Stimulated activated naive CD4-positive, alpha-beta T cell (primary cell): ENCODE measurements around the gene TMEM59.

ENCODE experiments used
- DNase-seq, 6 experiments: peaks; one replicate each; lab custom pipeline; 2025; lab: John Stamatoyannopoulos, UW

The TMEM59 gene

GRCh38 chr1:53984726-53985125, 68.3 kb downstream of the TMEM59 start:
- no peak for DNase-seq

GRCh38 chr1:53982763-53983104, 70.3 kb downstream of the TMEM59 start:
- no peak for DNase-seq

DNA sequence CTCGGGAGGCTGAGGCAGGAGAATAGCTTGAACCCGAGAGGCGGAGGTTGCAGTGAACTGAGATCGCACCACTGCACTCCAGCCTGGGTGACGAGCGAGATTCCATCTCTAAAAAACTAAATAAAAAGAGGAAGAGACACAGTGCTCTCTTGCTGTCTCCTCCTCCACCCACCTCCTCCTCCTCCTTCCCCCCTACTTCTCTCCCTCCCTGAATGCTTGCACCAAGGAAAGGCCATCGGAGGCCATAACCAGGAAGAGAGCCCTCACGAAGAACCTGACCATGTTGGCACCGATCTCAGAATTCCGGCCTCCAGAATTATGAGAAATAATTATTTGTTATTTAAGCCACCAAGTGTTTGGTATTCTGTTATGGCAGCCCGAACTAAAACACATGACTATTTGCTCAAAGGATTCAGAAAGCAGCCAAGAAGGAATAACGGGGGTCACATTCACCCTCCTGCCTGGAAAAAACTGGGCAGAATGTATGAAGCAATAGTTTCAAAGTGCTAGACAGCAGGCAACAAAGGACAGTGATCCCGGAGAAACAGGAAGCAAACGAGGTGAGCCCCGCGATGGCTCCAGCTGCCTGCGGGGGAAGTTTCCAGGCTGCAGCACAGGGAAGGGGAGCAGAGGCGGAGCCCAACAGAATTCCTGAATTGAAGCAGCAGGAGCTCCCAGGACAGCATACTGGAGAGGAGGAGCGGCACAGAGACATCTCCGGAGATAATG, 70.8 kb downstream of the TMEM59 start:
- DNase-seq: no peak

GRCh38 chr1:53981220-53981619, 71.8 kb downstream of the TMEM59 start:
- DNase-seq: no peak

GRCh38 chr1:53979712-53980450, 73.1 kb downstream of the TMEM59 start:
- DNase-seq: no peak
